SU-DHL-6 (cell line): Measurements from ENCODE around the gene NOM1.

ENCODE experiments used
- CTCF ChIP-seq: fragments of 200-600 bp; sonication (generic); IDR thresholded peaks from one replicate; pipeline ENCODE4 v1.5.1; 2017; ENCODE audit warnings: antibody characterized with exemption, mild to moderate bottlenecking, low read length, moderate library complexity; ENCODE audit not compliant: insufficient read depth, poor library complexity, severe bottlenecking
- EZH2phosphoT487 ChIP-seq: fragments of 200-600 bp; sonication (generic), shearing (Covaris generic); conservative IDR thresholded peaks from 2 replicates; pipeline ENCODE4 v1.6.1; 2018; ENCODE audit warnings: mild to moderate bottlenecking, antibody characterized with exemption, low read length, moderate library complexity, mixed read lengths

- TF ChIP-seq CTCF (no peak), EZH2phosphoT487 (no peak)
Observed at GRCh38 chr7:156964971-156965370, 15.5 kb downstream of the NOM1 start.
